ENCODE results near the gene STK11IP.

The STK11IP gene

DNA sequence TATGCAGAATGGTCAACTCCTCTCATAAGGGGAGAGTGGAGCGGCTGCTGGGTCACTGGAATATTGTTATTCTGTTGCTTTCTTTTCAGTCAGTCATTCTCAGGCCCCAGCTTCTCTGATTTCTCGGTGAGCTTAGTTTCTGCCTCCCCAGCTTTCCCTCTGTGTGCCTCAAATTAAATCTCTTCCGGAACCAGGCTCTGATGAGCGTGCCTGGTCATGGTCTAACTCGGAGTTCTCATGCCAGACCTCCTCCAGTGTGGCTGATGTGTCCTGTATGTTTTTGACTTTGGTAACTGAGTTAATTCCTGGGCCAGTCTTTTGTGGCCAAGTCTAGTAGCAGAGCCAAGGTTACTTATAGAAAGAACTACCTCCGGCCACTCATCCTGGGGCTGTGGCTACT, 4.9 kb upstream of the STK11IP start:
- no peak for DNase-seq

DNA sequence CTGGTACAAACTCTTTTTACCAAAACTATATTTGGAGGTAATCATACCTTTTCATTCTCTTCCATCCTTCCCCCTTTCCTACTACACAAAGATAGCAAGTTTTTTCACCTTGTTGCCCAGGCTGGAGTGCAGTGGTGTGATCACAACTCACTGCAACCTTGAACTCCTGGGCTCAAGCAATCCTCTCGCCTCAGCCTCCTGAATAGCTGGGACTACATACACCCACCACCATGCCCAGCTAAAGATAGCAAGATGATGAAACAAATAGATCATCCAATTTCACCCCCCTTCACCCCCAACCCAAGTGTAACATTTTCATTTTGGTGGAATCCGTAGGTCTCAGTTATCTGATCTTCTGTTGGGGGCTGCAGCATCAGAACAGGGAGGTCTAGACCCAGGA, 4.5 kb upstream of the STK11IP start:
- DNase-seq = no peak

DNA sequence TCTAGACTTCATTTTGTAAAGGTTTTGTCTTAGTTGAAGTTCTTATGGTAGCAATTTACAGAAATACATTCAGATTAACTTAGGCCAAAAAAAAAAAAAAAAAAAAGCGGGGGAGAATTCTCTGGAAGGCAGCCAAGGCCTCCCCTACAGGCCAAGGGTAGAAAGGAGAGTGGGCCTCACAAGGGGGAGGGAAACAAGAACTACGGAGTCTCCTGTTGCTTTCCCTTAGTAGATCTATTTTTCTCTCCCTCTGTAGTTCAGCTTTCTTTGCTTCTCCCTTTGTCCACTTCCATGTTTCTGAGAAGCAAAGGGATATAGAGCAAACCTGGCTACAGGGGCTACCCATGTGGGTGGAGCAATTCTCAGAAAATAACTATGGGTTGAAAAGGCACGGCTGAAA, 2.4 kb upstream of the STK11IP start:
- DNase-seq = no peak

- DNase-seq = no peak
These were observed 604 bp upstream of the STK11IP start for GRCh38 chr2:219596954-219597551.

DNA sequence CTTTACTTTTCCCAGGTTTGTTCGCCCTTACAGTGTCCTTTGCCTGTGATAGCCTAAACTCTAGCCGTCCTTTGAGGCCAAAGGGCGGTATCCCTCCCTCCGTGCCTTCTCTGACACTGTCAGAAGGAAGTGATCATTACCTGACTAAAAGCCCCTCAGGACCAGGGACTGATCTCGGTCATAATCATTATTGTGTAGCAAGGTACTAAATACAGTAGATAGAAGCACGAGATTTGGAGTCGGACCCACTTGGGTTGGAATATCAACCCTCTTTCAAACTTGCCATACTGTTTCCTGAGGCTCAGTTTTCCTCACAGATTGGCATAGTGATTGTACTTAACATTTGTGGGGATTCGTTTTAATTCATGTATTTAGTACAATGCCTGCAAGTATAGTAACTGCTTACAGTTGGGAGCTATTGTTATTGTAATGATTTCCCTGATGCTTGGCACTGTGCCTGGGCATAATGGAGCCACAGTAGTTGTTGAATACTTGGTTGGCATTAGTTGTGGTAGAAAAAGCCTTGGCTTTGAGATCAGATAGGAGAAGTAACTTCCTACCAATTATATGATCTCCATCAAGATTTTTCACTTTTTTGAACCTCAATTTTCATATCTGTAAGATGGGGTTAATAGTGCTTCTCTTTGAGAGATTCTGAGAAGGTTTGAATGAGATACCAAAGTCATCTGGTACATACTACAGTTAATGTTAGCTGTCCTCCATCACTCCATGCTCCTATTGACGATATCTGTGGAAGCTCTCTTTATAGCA, 836 bp downstream of the STK11IP start:
- no peak for DNase-seq

- no peak for DNase-seq
These were observed 6.1 kb downstream of the STK11IP start for GRCh38 chr2:219603771-219604170.

DNA sequence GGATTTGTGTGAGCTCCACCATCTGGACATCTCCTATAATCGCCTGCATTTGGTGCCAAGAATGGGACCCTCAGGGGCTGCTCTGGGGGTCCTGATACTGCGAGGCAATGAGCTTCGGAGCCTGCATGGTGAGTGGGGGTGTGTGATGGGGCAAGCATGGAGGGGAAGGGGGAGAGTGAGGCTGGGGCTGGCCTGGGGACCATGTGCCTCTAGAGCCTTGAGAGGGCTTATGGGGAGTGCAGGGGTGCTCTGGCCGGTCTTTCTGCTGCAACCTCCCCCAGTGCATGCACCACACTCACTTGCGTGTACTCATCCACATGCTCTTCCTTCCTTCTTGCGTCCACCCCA, 7.9 kb downstream of the STK11IP start:
- no peak for DNase-seq

DNA sequence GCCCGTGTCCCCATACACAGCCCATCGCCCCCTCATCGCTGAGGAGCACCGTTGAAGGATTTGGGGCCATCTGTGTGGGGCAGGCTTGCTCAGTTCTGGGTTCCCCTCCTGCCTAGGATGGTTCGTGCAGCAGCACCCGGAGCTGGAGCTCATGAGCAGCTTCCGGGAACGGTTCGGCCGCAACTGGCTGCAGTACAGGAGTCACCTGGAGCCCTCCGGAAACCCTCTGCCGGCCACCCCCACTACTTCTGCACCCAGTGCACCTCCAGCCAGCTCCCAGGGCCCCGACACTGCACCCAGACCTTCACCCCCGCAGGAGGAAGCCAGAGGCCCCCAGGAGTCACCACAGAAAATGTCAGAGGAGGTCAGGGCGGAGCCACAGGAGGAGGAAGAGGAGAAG, 10.3 kb downstream of the STK11IP start:
- DNase-seq = no peak

- DNase-seq = no peak
These were observed 10.8 kb downstream of the STK11IP start for GRCh38 chr2:219608399-219608964.

- DNase-seq = no peak
These were observed 11.6 kb downstream of the STK11IP start for GRCh38 chr2:219609149-219609750.

DNA sequence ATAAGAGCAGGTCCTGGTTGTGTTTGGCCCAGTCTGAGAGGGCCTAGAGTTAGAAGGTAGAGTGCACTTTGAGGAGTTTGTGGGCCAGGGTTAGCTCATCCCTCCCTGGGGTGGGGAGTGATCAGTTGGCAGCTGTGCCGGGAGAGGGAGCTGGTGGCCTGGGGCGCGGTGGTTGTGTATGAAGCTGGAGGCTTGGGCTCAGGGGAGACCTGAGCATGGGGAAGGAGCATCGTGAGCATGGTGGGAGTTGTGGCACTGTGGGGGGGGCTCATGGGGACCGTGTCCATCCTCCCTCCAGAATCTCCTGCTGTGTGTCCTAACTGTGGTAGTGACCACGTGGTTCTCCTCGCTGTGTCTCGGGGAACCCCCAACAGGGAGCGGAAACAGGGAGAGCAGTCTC, 13.6 kb downstream of the STK11IP start:
- no peak for DNase-seq

GRCh38 chr2:219611866-219612576, 14.4 kb downstream of the STK11IP start:
- no peak for DNase-seq

DNA sequence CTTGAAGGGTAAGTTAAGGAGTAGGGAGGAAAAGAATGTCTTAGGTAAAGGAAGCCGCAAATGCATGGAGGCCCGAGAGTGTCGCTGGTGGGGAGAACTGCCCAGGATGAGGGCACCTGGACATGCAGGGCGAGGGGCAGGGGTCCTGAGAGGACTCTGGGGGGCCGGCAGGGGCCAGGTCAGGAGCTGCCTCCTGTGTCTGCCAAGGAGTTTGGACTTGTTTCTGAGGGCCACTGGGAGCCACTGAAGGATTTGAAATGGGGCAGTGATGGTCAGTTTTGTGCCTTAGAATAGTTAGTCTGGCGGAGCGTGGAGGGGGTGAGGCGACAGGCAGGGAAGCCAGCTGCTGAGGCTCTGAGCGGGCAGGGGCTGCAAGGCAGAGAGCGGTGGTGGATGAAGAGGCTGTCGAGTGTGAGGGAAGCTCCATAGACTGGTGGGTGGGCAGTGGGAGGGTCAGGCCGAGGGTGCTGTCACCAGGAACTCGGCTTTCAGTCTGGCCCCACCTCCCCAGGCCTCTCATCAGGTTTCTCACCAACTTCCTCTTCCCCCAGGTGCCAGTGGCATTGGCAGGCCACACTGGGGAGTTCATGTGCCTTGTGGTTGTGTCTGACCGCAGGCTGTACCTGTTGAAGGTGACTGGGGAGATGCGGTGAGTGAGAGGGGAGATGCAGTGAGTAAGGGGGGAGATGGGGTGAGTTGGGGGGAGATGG, 15.1 kb downstream of the STK11IP start:
- no peak for DNase-seq

DNA sequence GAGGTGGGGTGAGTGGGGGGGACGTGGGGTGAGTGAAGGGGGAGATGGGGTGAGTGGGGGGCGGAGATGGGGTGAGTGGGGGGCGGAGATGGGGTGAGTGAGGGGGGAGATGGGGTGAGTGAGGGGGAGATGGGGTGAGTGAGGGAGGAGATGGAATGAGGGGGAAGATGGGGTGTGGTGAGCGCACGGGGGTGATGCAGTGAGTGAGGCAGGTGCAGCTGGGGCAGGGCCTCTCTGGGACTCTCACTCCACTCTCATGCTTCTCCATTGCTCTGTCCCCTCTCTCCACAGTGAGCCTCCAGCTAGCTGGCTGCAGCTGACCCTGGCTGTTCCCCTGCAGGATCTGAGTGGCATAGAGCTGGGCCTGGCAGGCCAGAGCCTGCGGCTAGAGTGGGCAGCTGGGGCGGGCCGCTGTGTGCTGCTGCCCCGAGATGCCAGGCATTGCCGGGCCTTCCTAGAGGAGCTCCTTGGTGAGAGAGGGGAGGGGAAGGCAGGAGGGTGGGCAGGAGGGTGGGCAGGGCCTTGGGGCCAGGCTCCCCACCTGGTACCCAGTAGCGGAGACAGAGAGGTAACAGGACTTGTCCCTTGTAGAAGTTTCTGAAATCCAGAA, 15.9 kb downstream of the STK11IP start:
- no peak for DNase-seq

GRCh38 chr2:219614076-219614860, 16.6 kb downstream of the STK11IP start:
- DNase-seq = no peak

DNA sequence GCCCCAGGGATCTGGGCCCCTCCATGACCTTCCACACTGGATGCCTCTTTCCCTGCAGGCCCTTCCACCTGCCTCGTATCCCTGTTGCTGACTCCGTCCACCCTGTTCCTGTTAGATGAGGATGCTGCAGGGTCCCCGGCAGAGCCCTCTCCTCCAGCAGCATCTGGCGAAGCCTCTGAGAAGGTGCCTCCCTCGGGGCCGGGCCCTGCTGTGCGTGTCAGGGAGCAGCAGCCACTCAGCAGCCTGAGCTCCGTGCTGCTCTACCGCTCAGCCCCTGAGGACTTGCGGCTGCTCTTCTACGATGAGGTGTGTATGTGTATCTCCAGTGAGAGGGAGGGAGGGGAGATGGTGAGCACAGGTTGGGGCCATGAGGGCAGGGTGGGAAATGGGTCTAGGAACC, 17.4 kb downstream of the STK11IP start:
- DNase-seq = no peak

DNA sequence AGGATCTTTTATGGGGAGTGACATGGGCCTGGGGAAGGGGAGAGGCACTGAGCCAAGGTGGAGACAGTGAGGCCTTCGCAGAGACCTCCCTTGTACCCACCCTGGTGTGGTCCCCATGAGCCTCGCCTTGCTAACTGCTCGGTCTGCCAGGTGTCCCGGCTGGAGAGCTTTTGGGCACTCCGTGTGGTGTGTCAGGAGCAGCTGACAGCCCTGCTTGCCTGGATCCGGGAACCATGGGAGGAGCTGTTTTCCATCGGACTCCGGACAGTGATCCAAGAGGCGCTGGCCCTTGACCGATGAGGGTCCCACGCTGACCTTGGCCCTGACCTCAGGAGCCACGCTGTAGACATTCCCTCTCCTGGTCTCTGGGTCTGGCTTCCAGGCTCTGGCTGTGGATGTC, 18.2 kb downstream of the STK11IP start:
- no peak for DNase-seq

DNA sequence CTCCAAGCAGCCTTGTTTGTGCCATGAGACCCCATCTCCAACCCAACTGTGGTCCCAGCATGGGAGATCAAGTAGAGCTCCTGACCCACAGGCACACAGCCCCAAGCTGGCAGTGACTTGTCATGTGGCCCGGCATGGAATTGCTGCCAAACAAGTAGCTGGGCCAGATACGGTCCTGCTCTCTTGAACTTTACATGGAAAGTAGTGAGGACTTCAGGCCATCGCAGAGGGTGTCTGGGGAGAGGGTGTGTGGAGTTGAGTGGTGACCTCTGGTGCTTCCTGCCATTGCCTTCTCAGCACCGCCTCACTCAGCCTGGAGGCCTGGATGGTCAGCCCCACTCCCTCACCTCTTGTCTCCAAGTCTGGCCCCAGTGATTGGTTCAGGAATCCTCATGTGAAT, 18.9 kb downstream of the STK11IP start:
- DNase-seq = no peak

GRCh38 chr2:219618733-219619122, 21.1 kb downstream of the STK11IP start:
- DNase-seq = no peak

GRCh38 chr2:219619235-219619634, 21.6 kb downstream of the STK11IP start:
- no peak for DNase-seq

DNA sequence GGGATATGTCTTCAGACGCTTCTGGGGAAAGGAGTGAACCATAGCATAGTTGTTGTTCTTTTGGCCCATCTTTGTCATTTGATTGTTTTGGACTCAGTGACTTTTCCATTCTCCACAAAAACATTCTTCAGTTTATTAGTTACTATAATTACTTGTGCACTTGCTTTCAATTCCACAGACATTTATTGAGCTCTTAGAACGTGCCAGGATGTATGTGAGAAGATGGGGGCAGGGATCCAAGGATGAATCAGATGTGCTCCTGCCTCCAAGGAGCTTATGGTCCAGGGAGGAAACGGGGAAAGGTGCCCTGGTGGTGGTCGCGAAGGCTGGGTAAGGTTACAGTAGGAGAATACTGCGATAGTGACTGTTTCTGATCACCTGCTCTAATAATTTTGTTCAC, 22.9 kb downstream of the STK11IP start:
- no peak for DNase-seq

DNA sequence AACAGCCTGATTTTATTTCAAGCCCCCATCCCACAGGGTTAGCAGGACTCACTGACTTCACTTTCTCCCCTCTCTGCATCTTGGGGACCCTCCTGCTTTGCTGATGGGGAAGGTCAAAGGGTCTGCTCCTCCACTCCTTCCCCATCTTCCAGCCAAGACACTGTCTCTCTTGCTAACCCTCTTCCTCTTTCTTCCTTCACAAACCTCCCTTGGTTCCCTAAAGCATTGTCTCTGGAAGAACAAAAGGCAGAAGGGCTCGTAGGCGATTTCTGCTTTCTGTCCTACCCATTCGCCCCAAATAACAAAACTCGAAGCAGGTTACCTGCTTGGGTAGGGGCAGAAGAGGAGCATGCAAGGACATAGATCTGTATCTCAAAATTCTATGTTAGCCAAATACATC, 24.3 kb downstream of the STK11IP start:
- no peak for DNase-seq

Data from NCI-H187 treated with DMSO at 0.1 percent for 48 hours (cell line).